DMS114 treated with DMSO at 0.1 percent for 48 hours (cell line): Measurements from ENCODE around the gene PPM1G.

Experiments
- DNase-seq: peaks from one replicate; lab custom pipeline; 2025; ENCODE audit not compliant: unreplicated experiment; lab: John Stamatoyannopoulos, UW

PPM1G gene

GRCh38 chr2:27416151-27416550 lies 6.8 kb upstream of the PPM1G start:
- DNase-seq: no peak

DNA sequence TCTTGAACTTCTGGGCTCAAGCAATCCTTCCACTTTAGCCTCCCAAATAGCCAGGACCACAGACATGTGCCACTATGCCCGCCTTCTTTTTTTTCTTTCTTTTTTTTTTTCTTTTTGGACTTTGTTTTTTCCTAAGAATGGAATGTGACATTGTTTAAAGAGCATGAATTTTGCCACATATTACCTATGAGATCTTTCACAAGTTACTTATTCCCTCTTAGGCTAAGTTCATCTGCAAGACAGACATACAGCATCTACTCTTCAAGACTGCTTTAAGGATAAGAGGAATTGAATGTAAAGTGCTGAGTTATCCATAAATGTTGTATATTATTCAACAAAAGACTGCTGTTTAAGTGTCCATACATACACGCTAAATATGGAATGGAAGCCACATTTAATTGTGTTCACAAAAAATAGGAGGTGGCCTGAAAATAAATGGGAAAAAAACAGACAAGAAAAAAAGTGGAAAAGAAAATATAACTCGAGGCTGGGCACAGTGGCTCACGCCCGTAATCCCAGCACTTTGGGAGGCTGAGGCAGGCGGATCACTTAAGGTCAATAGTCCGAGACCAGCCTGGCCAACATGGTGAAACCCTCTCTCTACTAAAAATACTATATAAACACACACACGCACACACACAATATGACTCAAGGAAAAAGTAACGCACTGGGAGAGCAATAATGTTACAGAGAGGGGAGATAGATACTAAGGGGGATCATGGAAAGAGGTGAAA lies 3.2 kb upstream of the PPM1G start:
- DNase-seq: no peak

- DNase-seq: no peak
These were observed 630 bp downstream of the PPM1G start for GRCh38 chr2:27408601-27409320.

GRCh38 chr2:27407798-27408491 lies 1.4 kb downstream of the PPM1G start:
- DNase-seq: peak; percentile 40

GRCh38 chr2:27400348-27401135 lies 8.8 kb downstream of the PPM1G start:
- DNase-seq: no peak

GRCh38 chr2:27398962-27399361 lies 10.4 kb downstream of the PPM1G start:
- no peak for DNase-seq

- no peak for DNase-seq
These were observed 16.2 kb downstream of the PPM1G start for GRCh38 chr2:27393225-27393624.

DNA sequence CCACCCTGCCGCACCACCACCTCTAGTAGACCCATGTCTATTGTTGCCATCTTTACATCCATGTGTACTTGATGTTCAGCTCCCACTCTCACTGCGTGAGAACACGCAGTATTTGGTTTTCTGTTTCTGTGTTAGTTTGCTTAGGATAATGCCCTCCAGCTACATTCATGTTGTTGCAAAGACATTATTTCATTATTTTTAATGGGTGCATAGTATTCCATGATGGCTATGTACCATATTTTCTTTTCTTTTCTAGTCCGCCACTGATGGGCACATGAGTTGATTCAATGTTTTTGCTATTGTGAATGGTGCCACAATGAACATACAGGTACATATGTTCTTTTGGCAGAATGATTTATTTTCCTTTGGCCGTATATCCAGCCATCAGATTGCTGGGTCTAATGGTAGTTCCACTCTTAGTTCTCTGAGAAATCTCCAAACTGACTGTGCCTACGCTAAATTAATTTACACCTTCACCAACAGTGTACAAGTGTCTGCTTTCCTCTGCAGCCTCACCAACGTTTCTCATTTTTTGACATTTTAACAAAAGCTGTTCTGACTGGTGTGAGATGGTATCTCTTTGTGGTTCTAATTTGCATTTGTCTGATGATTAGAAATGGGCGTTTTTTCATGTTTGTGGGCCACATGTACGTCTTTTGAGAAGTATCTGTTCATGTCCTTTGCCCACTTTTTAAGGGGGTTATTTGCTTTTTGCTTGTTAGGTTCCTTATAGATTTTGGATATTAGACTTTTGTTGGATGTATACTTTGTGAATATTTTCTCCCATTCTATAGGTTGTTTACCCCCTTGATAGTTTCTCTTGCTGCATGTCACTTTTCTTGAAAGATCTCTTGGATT lies 18.3 kb downstream of the PPM1G start:
- no peak for DNase-seq

- no peak for DNase-seq
These were observed 27.7 kb downstream of the PPM1G start for GRCh38 chr2:27381577-27382181.

DNA sequence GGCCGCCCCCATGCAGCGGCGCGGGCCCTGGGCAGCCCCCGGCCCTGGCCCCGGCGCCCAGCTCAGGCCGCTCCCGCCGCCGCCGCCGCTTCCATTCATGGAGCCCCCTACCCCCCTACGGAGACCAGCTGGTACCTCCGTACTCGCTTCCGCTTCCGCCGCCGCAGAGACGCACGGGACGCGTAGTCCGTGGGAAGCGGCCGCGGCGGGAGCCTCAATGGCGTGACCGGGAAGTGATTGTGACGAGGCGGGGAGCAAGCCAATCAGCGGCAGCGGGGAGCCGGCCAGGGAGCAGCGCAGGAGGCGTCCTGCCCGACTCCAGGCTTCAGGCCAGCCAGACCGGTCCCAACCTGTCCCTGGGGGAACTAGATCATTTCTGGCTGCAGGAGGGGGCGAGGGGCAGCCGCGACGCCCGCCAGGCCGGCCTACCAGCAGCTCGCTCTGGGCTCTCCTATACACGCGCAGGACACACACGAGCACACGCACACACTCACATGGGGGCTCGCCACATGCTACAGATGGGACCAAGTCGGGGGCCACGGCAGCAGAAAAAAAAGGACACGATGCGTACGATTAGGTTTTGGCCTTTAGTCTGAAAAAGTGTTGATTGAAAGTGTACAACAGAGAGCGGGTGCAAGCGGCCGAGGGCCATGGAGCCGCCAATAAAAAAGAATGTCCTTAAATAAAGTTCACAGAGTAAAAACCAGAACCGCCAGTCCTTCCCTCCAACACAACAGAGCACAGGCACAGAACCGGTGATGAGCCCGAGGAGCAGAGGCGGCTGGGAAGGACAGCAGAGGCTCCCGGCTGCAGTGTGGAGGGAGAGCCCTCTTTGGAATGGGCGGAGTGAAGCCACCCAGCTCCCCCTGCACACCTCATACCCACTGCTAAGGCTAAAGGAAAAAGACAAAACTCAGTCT lies 28.5 kb downstream of the PPM1G start, which contains the start of gene ZNF513:
Gene ZNF513 (minus strand): TSS at position 109 of the 920 bp plus-strand sequence. CDS start 208 bp downstream, outside the sequence.
- DNase-seq: peak; percentile 89

DNA sequence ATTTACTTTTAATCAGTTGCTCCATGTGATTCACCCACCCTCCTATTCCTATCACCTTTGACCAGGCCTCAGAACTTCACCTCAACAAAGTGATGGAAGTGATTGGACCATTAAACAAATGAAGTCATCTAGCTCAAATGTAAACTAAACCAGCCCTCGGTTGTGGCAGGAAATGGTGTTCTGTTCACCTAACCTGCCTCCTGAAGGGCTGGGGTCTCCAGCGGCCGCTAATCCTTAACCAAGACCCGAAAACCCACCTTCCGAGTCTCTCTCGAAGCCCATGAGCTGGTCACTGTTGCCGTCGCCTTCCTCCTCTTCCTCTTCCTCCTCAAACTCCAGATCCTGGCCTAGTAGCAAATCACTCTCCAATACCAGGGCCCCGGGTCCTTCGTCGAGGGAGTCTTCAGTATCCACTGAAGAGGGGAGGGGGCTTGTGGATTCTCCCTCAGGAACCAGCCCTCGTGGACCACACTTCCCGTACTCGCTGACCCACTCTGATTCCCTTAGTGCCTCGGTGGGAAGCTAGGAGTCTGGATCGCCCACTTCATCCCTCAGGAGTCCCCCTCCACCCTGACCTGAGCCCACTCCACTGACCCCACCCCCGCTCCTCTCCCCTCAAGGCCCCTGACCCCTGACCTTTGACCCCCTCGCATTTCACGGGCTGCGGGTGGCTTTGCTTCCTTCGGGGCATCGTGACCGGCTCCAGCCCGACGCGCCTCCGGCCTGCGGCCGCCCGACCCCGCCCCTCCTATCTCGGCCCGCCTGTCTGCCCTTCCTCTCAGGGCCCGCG lies 29.4 kb downstream of the PPM1G start:
- DNase-seq: no peak

DNA sequence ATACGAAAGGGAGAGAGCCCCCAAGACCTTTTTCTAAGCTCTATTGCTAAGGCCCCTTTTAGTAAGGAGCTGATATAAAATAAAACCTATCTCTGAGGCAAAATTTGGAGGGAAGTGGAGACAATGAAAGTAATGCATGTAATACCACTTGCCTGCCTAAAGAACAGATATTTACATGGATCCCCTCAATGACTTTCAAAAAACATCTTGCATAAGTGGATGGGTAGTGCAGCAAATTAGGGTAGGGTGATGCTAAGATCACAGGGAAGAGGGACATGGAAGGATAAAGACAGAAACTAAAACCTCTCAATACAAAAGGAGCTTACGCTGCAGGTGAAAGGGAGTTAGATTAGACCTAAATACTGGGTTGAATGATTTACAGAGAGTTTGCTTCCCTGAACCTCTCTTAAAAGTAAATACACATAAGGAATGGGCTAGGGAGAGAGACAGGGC lies 30.0 kb downstream of the PPM1G start:
- DNase-seq: no peak

GRCh38 chr2:27378809-27379290 lies 30.5 kb downstream of the PPM1G start:
- no peak for DNase-seq

GRCh38 chr2:27378096-27378808 lies 31.1 kb downstream of the PPM1G start:
- DNase-seq: peak; percentile 18

DNA sequence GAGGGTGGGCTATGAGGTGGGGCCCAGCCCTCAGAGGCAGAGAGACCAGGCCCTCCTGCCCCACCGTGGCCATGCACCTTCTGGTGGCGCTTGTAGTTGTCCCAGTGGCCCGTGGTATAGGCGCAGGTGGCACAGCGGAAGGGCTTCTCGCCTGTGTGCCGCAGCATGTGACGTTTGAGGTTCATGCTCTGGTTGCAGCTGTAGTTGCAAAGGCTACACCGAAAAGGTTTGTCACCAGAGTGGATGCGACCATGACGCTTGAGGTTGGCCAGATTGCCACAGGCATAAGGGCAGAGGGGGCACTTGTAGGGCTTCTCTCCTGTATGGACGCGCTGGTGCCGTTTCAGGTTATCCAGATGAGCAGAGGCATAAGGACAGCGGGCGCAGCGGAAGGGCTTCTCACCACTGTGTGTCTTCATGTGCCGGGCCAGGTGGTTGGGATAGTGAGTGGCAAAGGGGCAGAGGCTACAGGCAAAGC lies 31.7 kb downstream of the PPM1G start:
- no peak for DNase-seq

DNA sequence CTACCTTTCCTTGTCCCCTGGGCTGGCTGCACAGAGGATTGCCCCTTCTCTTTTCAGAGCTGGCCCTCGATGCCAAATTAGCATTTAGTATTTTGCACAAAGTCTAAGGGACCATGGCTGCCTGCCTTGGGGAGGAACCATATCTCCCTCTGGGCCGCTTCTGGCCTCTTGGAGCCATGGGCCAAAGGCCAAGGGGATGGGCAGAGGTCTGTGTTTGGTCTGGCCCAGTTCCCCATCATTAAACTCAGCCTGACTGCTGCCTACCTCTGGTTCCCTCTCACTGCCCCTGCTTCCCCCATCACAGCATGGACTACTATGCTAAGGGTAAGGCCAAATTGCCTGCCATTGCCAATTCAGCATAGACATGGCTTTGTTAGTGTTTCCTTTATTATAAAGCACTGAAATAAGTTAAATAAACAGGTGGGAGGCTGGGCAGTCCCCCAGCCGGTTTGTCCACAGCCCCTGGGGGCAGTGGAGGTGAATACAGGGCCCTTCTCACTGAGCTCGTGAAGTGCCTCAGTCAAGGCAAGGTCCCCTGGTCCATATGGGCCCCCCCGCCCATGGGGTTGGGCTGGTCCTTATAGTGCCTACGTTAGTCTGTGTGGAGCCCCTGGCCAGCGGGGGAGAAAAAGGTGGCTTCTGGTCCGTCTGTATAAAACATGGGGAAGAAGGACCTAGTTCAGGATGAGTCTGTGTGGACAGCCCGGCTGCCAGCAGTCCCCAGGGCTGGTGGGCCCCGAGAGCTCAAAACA lies 32.3 kb downstream of the PPM1G start:
- DNase-seq: no peak
